ENCODE results near the gene CNTROB.

The CNTROB gene

GRCh38 chr17:7915611-7916384 lies 16.2 kb upstream of the CNTROB start, which contains the start of gene RNF227:
Gene RNF227, minus strand, starts transcription at chr17:7916289. Its CDS starts 94 bp downstream, at chr17:7916195.
- Histone ChIP-seq H3K9me3 (ENCODE audit: control extremely low read depth in 1 of 5, control insufficient read depth in 4 of 5, insufficient read depth in 2 of 5, low read depth in 1 of 5, low read length in 4 of 5) (no peaks in the 10 kb centered on the region), H3K36me3 (ENCODE audit: control insufficient read depth in 4 of 4, insufficient read depth in 4 of 4, low read length in 3 of 4) (peaks cover 0 to 20% (median 12%) of the 10 kb centered on the region in 4 experiments), H3K4me3 (ENCODE audit: control insufficient read depth in 1 of 7, extremely low read depth in 1 of 7, insufficient read depth in 4 of 7, low read depth in 2 of 7, low read length in 6 of 7) (peak within 1 kb of the TSS; percentile 11 to 80 (median 48)), H3K27ac (ENCODE audit: insufficient read depth in 1 of 2, low read depth in 1 of 2, low read length in 2 of 2, poor library complexity in 1 of 2, severe bottlenecking in 2 of 2) (peak within 1 kb of the TSS in 1 of 2 experiments; percentile 36), H3K4me1 (ENCODE audit: control extremely low read depth in 1 of 4, control insufficient read depth in 4 of 4, insufficient read depth in 4 of 4, low read length in 3 of 4) (peaks cover 0 to 27% (median 22%) of the 10 kb centered on the region in 4 experiments), H3K27me3 (replicated peaks in 2 of 5; ENCODE audit: control insufficient read depth in 4 of 5, insufficient read depth in 5 of 5, low read length in 4 of 5) (peaks cover 0 to 3% (median 0%) of the 10 kb centered on the region in 5 experiments)
- under 1% methylated on average over 62 of the region's 100 CpGs for WGBS (ENCODE audit: insufficient coverage)
- ChIA-PET CTCF (interaction anchor here (0.6 to 15.5 kb wide), 18 partner anchors 10 to 230 kb away, joined by 3 to 209 read pairs (median 4); partner anchors contain the start of genes GUCY2D and KCNAB3), POLR2A (interaction anchor here (0.5 to 2.2 kb wide), 8 partner anchors 16 to 293 kb away, joined by 3 to 13 read pairs (median 4); partner anchors contain the start of genes CNTROB and TRAPPC1)
- DNase-seq: peak; percentile 93 to 96 (median 96)

- POLR2A ChIA-PET: interaction anchor here (0.5 to 2.2 kb wide), 4 partner anchors 16 to 141 kb away, joined by 3 to 13 read pairs (median 4); partner anchors contain the start of genes CNTROB and TRAPPC1
- Histone ChIP-seq H3K4me1 (ENCODE audit: control extremely low read depth in 1 of 4, control insufficient read depth in 4 of 4, insufficient read depth in 4 of 4, low read length in 3 of 4) (peaks cover 0 to 27% (median 22%) of the 10 kb centered on the region in 4 experiments), H3K27ac (ENCODE audit: insufficient read depth in 1 of 2, low read depth in 1 of 2, low read length in 2 of 2, poor library complexity in 1 of 2, severe bottlenecking in 2 of 2) (no peak overlapping the region), H3K9me3 (ENCODE audit: control extremely low read depth in 1 of 5, control insufficient read depth in 4 of 5, insufficient read depth in 2 of 5, low read depth in 1 of 5, low read length in 4 of 5) (no peaks in the 10 kb centered on the region), H3K27me3 (replicated peaks in 2 of 5; ENCODE audit: control insufficient read depth in 4 of 5, insufficient read depth in 5 of 5, low read length in 4 of 5) (peaks cover 0 to 3% (median 0%) of the 10 kb centered on the region in 5 experiments), H3K4me3 (ENCODE audit: control insufficient read depth in 1 of 7, extremely low read depth in 1 of 7, insufficient read depth in 4 of 7, low read depth in 2 of 7, low read length in 6 of 7) (peak overlapping the region in 2 of 7 experiments; percentile 56 to 59), H3K36me3 (ENCODE audit: control insufficient read depth in 4 of 4, insufficient read depth in 4 of 4, low read length in 3 of 4) (peaks cover 0 to 15% (median 7%) of the 10 kb centered on the region in 4 experiments)
- WGBS (ENCODE audit: insufficient coverage): 58% methylated on average over 12 of the region's 15 CpGs
- no peak for DNase-seq
- CTCF ChIA-PET: interaction anchor here (0.7 to 15.5 kb wide), 14 partner anchors 10 to 143 kb away, joined by 3 to 209 read pairs (median 4); partner anchors contain the start of genes GUCY2D and KCNAB3
These were observed 15.7 kb upstream of the CNTROB start for GRCh38 chr17:7916385-7916682.

- peaks cover 0 to 3% (median 0%) of the 10 kb centered on the region in 5 experiments for H3K27me3 ChIP-seq (replicated peaks in 2 of 5; ENCODE audit: control insufficient read depth in 4 of 5, insufficient read depth in 5 of 5, low read length in 4 of 5)
- CTCF ChIA-PET: interaction anchor here (0.7 to 15.5 kb wide), 11 partner anchors 10 to 143 kb away, joined by 3 to 209 read pairs (median 6); partner anchors contain the start of genes GUCY2D and KCNAB3
- 92% methylated on average over 2 of the region's 2 CpGs for WGBS (ENCODE audit: insufficient coverage)
- H3K9me3 ChIP-seq (ENCODE audit: control extremely low read depth in 1 of 5, control insufficient read depth in 4 of 5, insufficient read depth in 2 of 5, low read depth in 1 of 5, low read length in 4 of 5): no peaks in the 10 kb centered on the region
- no peak overlapping the region for H3K27ac ChIP-seq (ENCODE audit: insufficient read depth in 1 of 2, low read depth in 1 of 2, low read length in 2 of 2, poor library complexity in 1 of 2, severe bottlenecking in 2 of 2)
- peaks cover 0 to 26% (median 20%) of the 10 kb centered on the region in 4 experiments for H3K4me1 ChIP-seq (ENCODE audit: control extremely low read depth in 1 of 4, control insufficient read depth in 4 of 4, insufficient read depth in 4 of 4, low read length in 3 of 4)
- POLR2A ChIA-PET: interaction anchor here (2.2 kb wide), 1 partner anchor 15 kb away, joined by 13 read pairs; the partner anchor contains the start of genes CNTROB and TRAPPC1
- no peak for DNase-seq
- H3K36me3 ChIP-seq (ENCODE audit: control insufficient read depth in 4 of 4, insufficient read depth in 4 of 4, low read length in 3 of 4): peaks cover 0 to 10% (median 4%) of the 10 kb centered on the region in 4 experiments
- no peak overlapping the region for H3K4me3 ChIP-seq (ENCODE audit: control insufficient read depth in 1 of 7, extremely low read depth in 1 of 7, insufficient read depth in 4 of 7, low read depth in 2 of 7, low read length in 6 of 7)
These were observed 15.2 kb upstream of the CNTROB start for GRCh38 chr17:7916808-7917207.

GRCh38 chr17:7922269-7922844 lies 9.6 kb upstream of the CNTROB start:
- peaks cover 3 to 21% (median 15%) of the 10 kb centered on the region in 4 experiments for H3K4me1 ChIP-seq (ENCODE audit: control extremely low read depth in 1 of 4, control insufficient read depth in 4 of 4, insufficient read depth in 4 of 4, low read length in 3 of 4)
- peaks cover 0 to 3% (median 0%) of the 10 kb centered on the region in 4 experiments for H3K36me3 ChIP-seq (ENCODE audit: control insufficient read depth in 4 of 4, insufficient read depth in 4 of 4, low read length in 3 of 4)
- POLR2A ChIA-PET: interaction anchor here (1.5 to 1.6 kb wide), 2 partner anchors 10 to 134 kb away, joined by 3 to 6 read pairs; partner anchors contain the start of genes CNTROB and TRAPPC1
- H3K27ac ChIP-seq (ENCODE audit: insufficient read depth in 1 of 2, low read depth in 1 of 2, low read length in 2 of 2, poor library complexity in 1 of 2, severe bottlenecking in 2 of 2): peak overlapping the region in 1 of 2 experiments; percentile 47
- H3K27me3 ChIP-seq (replicated peaks in 2 of 5; ENCODE audit: control insufficient read depth in 4 of 5, insufficient read depth in 5 of 5, low read length in 4 of 5): no peaks in the 10 kb centered on the region
- CTCF ChIA-PET: interaction anchor here (0.6 to 15.5 kb wide), 8 partner anchors 10 to 155 kb away, joined by 3 to 209 read pairs (median 3); partner anchors contain the start of genes CNTROB and TRAPPC1
- peak in 2 of 3 donors; percentile 26 to 46 for DNase-seq
- no peaks in the 10 kb centered on the region for H3K9me3 ChIP-seq (ENCODE audit: control extremely low read depth in 1 of 5, control insufficient read depth in 4 of 5, insufficient read depth in 2 of 5, low read depth in 1 of 5, low read length in 4 of 5)
- H3K4me3 ChIP-seq (ENCODE audit: control insufficient read depth in 1 of 7, extremely low read depth in 1 of 7, insufficient read depth in 4 of 7, low read depth in 2 of 7, low read length in 6 of 7): peak overlapping the region in 5 of 7 experiments; percentile 40 to 82 (median 63)
- 49% methylated on average over 13 of the region's 16 CpGs for WGBS (ENCODE audit: insufficient coverage)

- no peaks in the 10 kb centered on the region for H3K27me3 ChIP-seq (replicated peaks in 2 of 5; ENCODE audit: control insufficient read depth in 4 of 5, insufficient read depth in 5 of 5, low read length in 4 of 5)
- WGBS (ENCODE audit: insufficient coverage): 25% methylated on average over 45 of the region's 45 CpGs
These were observed 9.0 kb upstream of the CNTROB start for GRCh38 chr17:7922845-7923628.

GRCh38 chr17:7927596-7927995 lies 4.4 kb upstream of the CNTROB start:
- CTCF ChIA-PET: interaction anchor here (1.0 to 2.5 kb wide), 3 partner anchors 10 to 57 kb away, joined by 3 to 11 read pairs (median 4); partner anchors contain the start of gene RNF227
- 76% methylated on average over 2 of the region's 3 CpGs for WGBS (ENCODE audit: insufficient coverage)
- POLR2A ChIA-PET: no interaction called here
- peaks cover 2 to 34% (median 23%) of the 10 kb centered on the region in 4 experiments for H3K4me1 ChIP-seq (ENCODE audit: control extremely low read depth in 1 of 4, control insufficient read depth in 4 of 4, insufficient read depth in 4 of 4, low read length in 3 of 4)
- no peak overlapping the region for H3K27ac ChIP-seq (ENCODE audit: insufficient read depth in 1 of 2, low read depth in 1 of 2, low read length in 2 of 2, poor library complexity in 1 of 2, severe bottlenecking in 2 of 2)
- H3K4me3 ChIP-seq (ENCODE audit: control insufficient read depth in 1 of 7, extremely low read depth in 1 of 7, insufficient read depth in 4 of 7, low read depth in 2 of 7, low read length in 6 of 7): no peak overlapping the region
- no peaks in the 10 kb centered on the region for H3K9me3 ChIP-seq (ENCODE audit: control extremely low read depth in 1 of 5, control insufficient read depth in 4 of 5, insufficient read depth in 2 of 5, low read depth in 1 of 5, low read length in 4 of 5)
- no peaks in the 10 kb centered on the region for H3K27me3 ChIP-seq (replicated peaks in 2 of 5; ENCODE audit: control insufficient read depth in 4 of 5, insufficient read depth in 5 of 5, low read length in 4 of 5)
- DNase-seq: no peak
- peaks cover 0 to 9% (median 1%) of the 10 kb centered on the region in 4 experiments for H3K36me3 ChIP-seq (ENCODE audit: control insufficient read depth in 4 of 4, insufficient read depth in 4 of 4, low read length in 3 of 4)

More at GRCh38 chr17:7922845-7923628, 9.0 kb upstream of the CNTROB start:
- peak; percentile 88 to 91 (median 89) for DNase-seq
- Histone ChIP-seq H3K9me3 (ENCODE audit: control extremely low read depth in 1 of 5, control insufficient read depth in 4 of 5, insufficient read depth in 2 of 5, low read depth in 1 of 5, low read length in 4 of 5) (no peaks in the 10 kb centered on the region), H3K27ac (ENCODE audit: insufficient read depth in 1 of 2, low read depth in 1 of 2, low read length in 2 of 2, poor library complexity in 1 of 2, severe bottlenecking in 2 of 2) (peak overlapping the region in 1 of 2 experiments; percentile 47), H3K4me1 (ENCODE audit: control extremely low read depth in 1 of 4, control insufficient read depth in 4 of 4, insufficient read depth in 4 of 4, low read length in 3 of 4) (peaks cover 3 to 21% (median 15%) of the 10 kb centered on the region in 4 experiments), H3K36me3 (ENCODE audit: control insufficient read depth in 4 of 4, insufficient read depth in 4 of 4, low read length in 3 of 4) (peaks cover 0 to 3% (median 1%) of the 10 kb centered on the region in 4 experiments), H3K4me3 (ENCODE audit: control insufficient read depth in 1 of 7, extremely low read depth in 1 of 7, insufficient read depth in 4 of 7, low read depth in 2 of 7, low read length in 6 of 7) (peak overlapping the region in 6 of 7 experiments; percentile 24 to 82 (median 59))
- ChIA-PET CTCF (interaction anchor here (1.2 to 15.5 kb wide), 7 partner anchors 9 to 138 kb away, joined by 3 to 209 read pairs (median 4); partner anchors contain the start of genes CNTROB and TRAPPC1), POLR2A (interaction anchor here (1.5 kb wide), 1 partner anchor 9 kb away, joined by 6 read pairs; the partner anchor contains the start of genes CNTROB and TRAPPC1)

Measured in common myeloid progenitor, CD34-positive (primary cell).